Heart right ventricle (tissue), 16 donors: ENCODE data around the gene CRACR2B. TPM values are rescaled to one million over a fixed set of nuclear protein-coding genes. Genes with fewer than 3 reads are reported as not detected.

Source experiments
- ATAC-seq, 8 donors: fragments of 200-7000 bp; cut with Tn5 transposase; one replicate each; pipeline ENCODE4 v1.9.1; 2020; ENCODE audit warnings: mild to moderate bottlenecking in 8 of 8, moderate library complexity in 8 of 8, moderate number of reproducible peaks in 1 of 8
- DNase-seq, 2 donors: peaks; one replicate each; pipeline ENCODE4 v3.0.0-alpha.2; 2020
- H3K27ac ChIP-seq, 10 donors: fragments of 200-600 bp; sonication (generic) in 2 of 10; one replicate each; pipeline versions ENCODE4 v1.5.0 to v1.8.0; 2020 to 2022; ENCODE audit warnings: mild to moderate bottlenecking in 3 of 10
- H3K27me3 ChIP-seq, 7 donors: fragments of 200-600 bp; one replicate each; pipeline ENCODE4 v1.8.0; 2021 to 2022; ENCODE audit warnings: mild to moderate bottlenecking in 2 of 7
- H3K36me3 ChIP-seq, 9 donors: fragments of 200-600 bp; sonication (generic) in 1 of 9; one replicate each; pipeline versions ENCODE4 v1.5.0 to v1.8.0; 2020 to 2022; ENCODE audit warnings: mild to moderate bottlenecking in 2 of 9
- H3K4me1 ChIP-seq, 9 donors: fragments of 200-600 bp; sonication (generic) in 1 of 9; one replicate each; pipeline versions ENCODE4 v1.5.0 to v1.8.0; 2020 to 2022; ENCODE audit warnings: mild to moderate bottlenecking in 4 of 9
- H3K4me3 ChIP-seq, 10 donors: fragments of 200-600 bp; sonication (generic) in 2 of 10; one replicate each; pipeline versions ENCODE4 v1.5.0 to v1.8.0; 2020 to 2022; ENCODE audit warnings: mild to moderate bottlenecking in 7 of 10, moderate library complexity in 2 of 10
- H3K9me3 ChIP-seq, 11 donors: fragments of 200-600 bp in 10 of 11; sonication (generic) in 2 of 11; one replicate each; pipeline versions ENCODE4 v1.5.0 to v1.8.0; 2013 to 2022; ENCODE audit warnings: mild to moderate bottlenecking in 2 of 11, control low read depth in 1 of 11, moderate library complexity in 1 of 11
- WGBS, 2 donors: extraction: QIAGEN DNeasy Blood & Tissue Kit; methylation state at CpG; one replicate each; pipeline ENCODE4 v1.1.7; 2013; ENCODE audit warnings: inconsistent platforms in 1 of 2; 5-methylcytosine and 5-hydroxymethylcytosine counted together
- intact Hi-C, 10 donors: fragments of 100-400 bp; cut with DNase I; formaldehyde crosslinking; loops; one replicate each; pipeline versions ENCODE4 v1.11.1 to v1.14.2; 2022
- polyA plus RNA-seq, 2 donors: library from polyadenylated mRNA; stranded (reverse); fragments of 200-250 nt; gene quantifications; one replicate each; pipeline ENCODE4 v1.2.3, GENCODE V29; 2013
- total RNA-seq, 10 donors: library from RNA; stranded (reverse); fragmentation: NEBNext Ultra II Directional in 3 of 10; extraction: Animal tissue kit (Norgen Biotek cat#: 25700) in 3 of 10; gene quantifications; one replicate each; pipeline versions ENCODE4 v1.2.1 to v1.2.4, GENCODE V29; 2021 to 2023
- TF ChIP-seq, protein P1 (sequence below), 9 donors: fragments of 200-600 bp; sonication (generic) in 2 of 9; IDR thresholded peaks; one replicate each; pipeline versions ENCODE4 v1.5.0 to v1.8.0; 2021 to 2022; ENCODE audit warnings: antibody characterized with exemption in 9 of 9, mild to moderate bottlenecking in 5 of 9, moderate library complexity in 1 of 9
- donor health status: Arrhythmogenic right ventricular cardiomyopathy.
- donor health status: ischemic (EF 13 %, LVEDD 7.1; RV severe dilation, severe dysfunction).
- donor health status: healthy with polysubstance abuse.
- donor health status: DM: no; HTN: yes; CAD: no.
- donor health status: DM: no; HTN: no; CAD: no.
- donor health status: ischemic (EF 25% LVEDD 6.9; RV normal size, moderate dysfunction).
- donor health status: ischemic (EF 25% LVEDD 5.7; RV mildly dilated, moderate dysfunction).
- donor health status: healthy.
- donor health status: DM: yes; HTN: yes; CAD: no.
- donor health status: Ischemic cardiomyopathy.
- donor health status: ischemic (EF 35%, LVEDD 5.7; RV mildly dilated, moderate dysfunction).
- donor health status: nonischemic (EF 11% LVEDD 7.7; RV severe dilation, severe dysfunction).
- donor health status: DM: yes; HTN: yes; CAD: no.
- donor health status: PGD.
- donor health status: ischemic (EF 29% LVEDD 5.4; RV normal size, mild dysfunction).
- donor health status: nonischemic (EF 23%, LVEDD 6.1; RV moderate dilation, normal function).

The CRACR2B gene
- total and polyA plus RNA-seq, 12 donors: 11.4 to 72.3 (median 17.0) TPM

DNA sequence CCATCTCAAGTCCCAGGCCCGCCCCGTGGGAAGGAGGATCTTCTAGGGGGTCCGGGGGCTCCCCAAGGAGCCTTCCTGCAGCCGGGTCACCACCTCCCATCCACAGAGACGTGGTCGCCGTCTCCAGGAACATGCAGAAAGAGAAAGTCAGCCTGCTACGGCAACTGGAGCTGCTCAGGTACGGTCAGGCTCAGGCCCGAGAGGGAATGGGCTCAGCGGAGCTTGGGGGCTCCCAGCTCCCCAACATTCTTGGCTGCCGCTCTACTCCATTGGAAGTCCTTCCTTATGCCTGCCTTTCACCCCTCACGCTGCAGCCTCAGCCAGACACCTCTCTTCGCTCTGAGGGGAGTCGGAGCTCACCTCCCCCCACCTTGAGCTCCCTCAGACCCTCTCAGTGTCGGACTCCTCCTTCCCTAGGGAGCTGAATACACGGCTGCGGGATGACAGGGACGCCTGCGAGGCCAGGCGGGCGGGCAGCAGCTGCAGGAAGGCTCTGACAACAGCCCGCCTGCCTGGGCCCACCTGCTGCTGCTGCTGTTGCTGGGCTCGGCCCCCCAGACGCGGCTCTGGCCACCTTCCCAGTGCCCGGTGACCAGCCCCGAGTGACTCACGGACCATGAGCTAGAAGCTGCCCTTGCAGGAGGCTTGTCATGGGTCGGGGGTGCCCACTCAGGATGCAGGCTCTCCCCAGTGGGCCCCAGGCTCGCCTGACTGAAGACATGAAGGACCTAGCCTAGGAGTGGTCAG lies 3.6 kb downstream of the CRACR2B start:
- no peak for DNase-seq
- no peaks in the 10 kb centered on the region for H3K9me3 ChIP-seq
- peak overlapping the region in 2 of 10 donors; percentile 85 to 97 for H3K27ac ChIP-seq
- 73 to 74% methylated on average over 31 of the region's 31 CpGs for WGBS, 2 donors
- peaks cover 40 to 92% (median 83%) of the 10 kb centered on the region in 9 donors for H3K4me1 ChIP-seq
- H3K36me3 ChIP-seq: peaks cover 0 to 7% (median 2%) of the 10 kb centered on the region in 9 donors
- intact Hi-C loops: no loop called here
- TF ChIP-seq, protein P1, sequence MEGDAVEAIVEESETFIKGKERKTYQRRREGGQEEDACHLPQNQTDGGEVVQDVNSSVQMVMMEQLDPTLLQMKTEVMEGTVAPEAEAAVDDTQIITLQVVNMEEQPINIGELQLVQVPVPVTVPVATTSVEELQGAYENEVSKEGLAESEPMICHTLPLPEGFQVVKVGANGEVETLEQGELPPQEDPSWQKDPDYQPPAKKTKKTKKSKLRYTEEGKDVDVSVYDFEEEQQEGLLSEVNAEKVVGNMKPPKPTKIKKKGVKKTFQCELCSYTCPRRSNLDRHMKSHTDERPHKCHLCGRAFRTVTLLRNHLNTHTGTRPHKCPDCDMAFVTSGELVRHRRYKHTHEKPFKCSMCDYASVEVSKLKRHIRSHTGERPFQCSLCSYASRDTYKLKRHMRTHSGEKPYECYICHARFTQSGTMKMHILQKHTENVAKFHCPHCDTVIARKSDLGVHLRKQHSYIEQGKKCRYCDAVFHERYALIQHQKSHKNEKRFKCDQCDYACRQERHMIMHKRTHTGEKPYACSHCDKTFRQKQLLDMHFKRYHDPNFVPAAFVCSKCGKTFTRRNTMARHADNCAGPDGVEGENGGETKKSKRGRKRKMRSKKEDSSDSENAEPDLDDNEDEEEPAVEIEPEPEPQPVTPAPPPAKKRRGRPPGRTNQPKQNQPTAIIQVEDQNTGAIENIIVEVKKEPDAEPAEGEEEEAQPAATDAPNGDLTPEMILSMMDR (IDR thresholded peaks at IDR 0.05): no peak
- peaks cover 0 to 62% (median 0%) of the 10 kb centered on the region in 7 donors for H3K27me3 ChIP-seq
- no peak for ATAC-seq
- H3K4me3 ChIP-seq: peak overlapping the region in 5 of 10 donors; percentile 33 to 69 (median 52)

DNA sequence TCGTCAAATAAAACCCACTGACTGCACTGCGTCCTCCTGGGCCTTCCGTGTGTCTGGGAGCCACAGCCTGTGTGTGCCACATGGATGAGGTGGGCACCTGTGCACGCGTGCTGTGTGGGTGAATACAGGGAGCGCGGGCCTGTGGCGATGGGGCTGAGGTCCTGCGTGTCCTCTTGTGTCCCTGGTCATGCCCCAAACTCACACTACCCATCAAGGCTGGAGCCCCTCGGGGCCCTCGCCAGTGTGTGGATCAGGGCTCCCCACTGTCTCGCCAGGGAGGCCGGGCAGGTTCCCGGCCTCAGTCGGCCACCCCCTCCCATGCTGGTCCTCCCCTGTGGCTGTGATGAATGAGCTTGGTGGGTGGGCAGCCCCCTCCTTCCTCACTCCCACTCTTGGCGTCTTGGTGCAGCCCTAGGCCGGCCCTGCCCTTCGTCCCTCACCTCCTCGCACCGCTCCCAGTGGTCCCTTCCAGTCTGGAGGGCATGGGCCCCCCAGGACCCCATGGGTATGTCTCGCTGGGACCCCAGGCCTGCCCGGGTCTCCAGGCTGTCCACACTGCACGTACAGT lies 4.3 kb downstream of the CRACR2B start:
- Histone ChIP-seq H3K27me3 (peaks cover 0 to 54% (median 0%) of the 10 kb centered on the region in 7 donors), H3K4me3 (peak overlapping the region in 9 of 10 donors; percentile 55 to 91 (median 75)), H3K9me3 (no peaks in the 10 kb centered on the region), H3K4me1 (peaks cover 39 to 92% (median 86%) of the 10 kb centered on the region in 9 donors), H3K27ac (peak overlapping the region; percentile 73 to 99 (median 95)), H3K36me3 (peaks cover 0 to 15% (median 10%) of the 10 kb centered on the region in 9 donors)
- TF ChIP-seq, protein P1 (IDR thresholded peaks at IDR 0.05): no peak
- no peak for ATAC-seq
- intact Hi-C loops: no loop called here
- WGBS, 2 donors: 74 to 76% methylated on average over 23 of the region's 23 CpGs
- no peak for DNase-seq

DNA sequence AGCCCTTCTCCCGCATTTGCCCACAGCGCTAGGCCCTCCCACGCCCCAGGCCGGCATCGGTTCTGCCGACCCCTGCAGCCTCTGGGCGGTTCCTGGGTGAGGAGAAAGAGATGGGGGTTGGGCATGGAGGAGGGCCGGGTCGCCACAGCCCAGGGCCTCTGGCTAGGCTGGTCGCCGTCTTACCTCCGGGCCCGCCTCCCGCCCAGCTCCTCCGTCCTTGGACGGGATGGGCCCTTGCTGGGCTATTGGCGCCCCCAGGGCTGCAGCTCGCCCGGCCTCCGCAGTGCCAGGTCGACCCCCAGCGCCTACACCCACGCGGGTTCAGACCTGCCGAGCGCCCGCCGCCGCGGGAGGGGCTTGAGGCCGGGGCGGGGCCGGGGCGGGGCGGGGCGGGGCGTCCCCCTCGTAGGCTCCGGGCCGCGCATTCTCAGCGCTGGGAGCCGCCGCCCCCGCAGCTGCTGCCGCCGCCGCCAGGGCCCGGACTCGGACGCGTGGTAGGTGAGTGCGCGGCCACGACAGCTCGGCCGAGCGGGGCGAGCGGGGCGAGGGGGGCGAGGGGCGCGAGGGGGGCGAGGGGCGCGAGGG lies 4.9 kb downstream of the CRACR2B start, which contains the start of gene CD151:
Gene CD151 (plus strand): TSS at position 424 of the 585 bp plus-strand sequence. CDS start 3,118 bp downstream, outside the sequence.
- TF ChIP-seq, protein P1 (IDR thresholded peaks at IDR 0.05): peak in 1 of 9 donors; percentile 28
- peaks cover 37 to 93% (median 87%) of the 10 kb centered on the region in 9 donors for H3K4me1 ChIP-seq
- peak in 7 of 8 donors; percentile 3 to 42 (median 24) for ATAC-seq

More for the DNA sequence above, 4.9 kb downstream of the CRACR2B start, which contains the start of gene CD151:
- WGBS, 2 donors: 1 to 2% methylated on average over 43 to 59 of the region's 67 CpGs
- intact Hi-C loops: no loop called here
- Histone ChIP-seq H3K9me3 (no peaks in the 10 kb centered on the region), H3K4me3 (peak within 1 kb of the TSS; percentile 36 to 91 (median 79)), H3K27ac (peak within 1 kb of the TSS; percentile 73 to 99 (median 96)), H3K27me3 (peaks cover 0 to 48% (median 0%) of the 10 kb centered on the region in 7 donors), H3K36me3 (peaks cover 0 to 20% (median 16%) of the 10 kb centered on the region in 9 donors)
- peak in 1 of 2 donors; percentile 60 for DNase-seq
